ENCODE results near the gene REV3L. TPM values are rescaled to one million over a fixed set of nuclear protein-coding genes. Genes with fewer than 3 reads are reported as not detected.
"Not testable (repeated sequence)": the region's sequence is repeated elsewhere in the genome, so short reads cannot be mapped to it uniquely, and the experiment has no call there.

The REV3L gene
- total RNA-seq, 1 experiment from 2014 or later: 6.6 TPM

GRCh38 chr6:111507219-111507618 is 24.2 kb upstream of the REV3L start:
- H3K27me3 ChIP-seq, H3K36me3 ChIP-seq, H3K9me3 ChIP-seq, DNase-seq, H3K4me3 ChIP-seq: not testable (repeated sequence)

DNA sequence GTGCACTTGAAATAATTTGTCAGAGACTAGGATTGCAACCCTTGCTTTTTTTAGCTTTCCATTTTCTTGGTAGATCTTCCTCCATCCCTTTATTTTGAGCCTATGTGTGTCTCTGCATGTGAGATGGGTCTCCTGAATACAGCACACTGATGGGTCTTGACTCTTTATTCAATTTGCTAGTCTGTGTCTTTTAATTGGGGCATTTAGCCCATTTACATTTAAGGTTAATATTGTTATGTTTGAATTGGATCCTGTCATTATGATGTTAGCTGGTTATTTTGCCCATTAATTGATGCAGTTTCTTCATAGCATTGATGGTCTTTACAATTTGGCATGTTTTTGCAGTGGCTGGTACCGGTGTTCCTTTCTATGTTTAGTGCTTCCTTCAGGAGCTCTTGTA is 22.5 kb upstream of the REV3L start:
- not testable (repeated sequence) for H3K9me3 ChIP-seq, H3K4me3 ChIP-seq, H3K36me3 ChIP-seq, H3K27me3 ChIP-seq, DNase-seq

- DNase-seq: no peak
- no peaks in the 10 kb centered on the region for H3K27me3 ChIP-seq
- H3K36me3 ChIP-seq: no peaks in the 10 kb centered on the region
Measured at GRCh38 chr6:111503660-111504059, 20.6 kb upstream of the REV3L start.

DNA sequence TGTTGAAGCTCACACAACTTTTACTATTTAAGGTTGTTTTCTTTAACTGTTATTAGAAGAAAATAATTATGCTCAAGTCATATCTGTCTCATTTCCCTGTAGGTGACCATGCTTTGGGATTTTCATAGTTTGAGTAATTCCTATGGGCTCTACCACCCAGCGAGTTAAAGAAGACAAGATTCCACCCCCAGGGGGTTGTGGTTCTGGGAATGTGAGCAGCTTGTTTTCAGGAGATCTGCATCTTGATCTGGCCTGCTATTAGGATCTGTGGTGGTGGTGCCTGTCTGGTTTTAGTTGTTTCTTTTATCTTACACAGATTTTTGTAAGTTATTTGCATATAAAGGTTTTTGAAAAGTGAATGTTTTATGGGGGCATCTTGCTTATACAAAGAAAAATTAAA is 20.2 kb upstream of the REV3L start:
- Histone ChIP-seq H3K27me3 (no peaks in the 10 kb centered on the region), H3K4me3 (no peak overlapping the region), H3K9me3 (0 out of 2 replicates have a peak, but pooled peaks cover 2% of the 10 kb centered on the region), H3K36me3 (no peaks in the 10 kb centered on the region)
- DNase-seq: no peak

More at GRCh38 chr6:111503660-111504059, 20.6 kb upstream of the REV3L start:
- H3K4me3 ChIP-seq: no peak overlapping the region
- 0 out of 2 replicates have a peak, but pooled peaks cover 2% of the 10 kb centered on the region for H3K9me3 ChIP-seq

DNA sequence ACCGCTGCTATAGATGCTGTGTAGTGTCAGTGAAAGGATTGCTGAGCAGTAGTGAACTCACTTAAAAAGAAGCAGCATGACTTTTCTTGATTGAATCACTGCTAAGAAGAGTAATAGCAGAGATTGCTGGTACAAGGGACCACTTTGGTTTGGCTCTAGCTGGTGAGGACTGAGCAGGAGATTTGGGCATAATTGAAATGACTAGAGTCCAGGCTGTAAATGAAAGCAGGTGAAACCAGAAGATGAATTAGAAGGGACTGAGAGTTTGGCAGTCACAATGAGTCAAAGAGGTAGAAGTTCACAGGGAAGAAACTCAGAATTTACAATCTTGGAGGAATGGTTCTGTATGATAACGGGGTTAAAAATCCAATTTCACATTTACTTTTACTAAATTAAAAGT is 19.1 kb upstream of the REV3L start:
- Histone ChIP-seq H3K4me3 (no peak overlapping the region), H3K36me3 (no peaks in the 10 kb centered on the region), H3K9me3 (0 out of 2 replicates have a peak, but pooled peaks cover 2% of the 10 kb centered on the region), H3K27me3 (no peaks in the 10 kb centered on the region)
- no peak for DNase-seq

DNA sequence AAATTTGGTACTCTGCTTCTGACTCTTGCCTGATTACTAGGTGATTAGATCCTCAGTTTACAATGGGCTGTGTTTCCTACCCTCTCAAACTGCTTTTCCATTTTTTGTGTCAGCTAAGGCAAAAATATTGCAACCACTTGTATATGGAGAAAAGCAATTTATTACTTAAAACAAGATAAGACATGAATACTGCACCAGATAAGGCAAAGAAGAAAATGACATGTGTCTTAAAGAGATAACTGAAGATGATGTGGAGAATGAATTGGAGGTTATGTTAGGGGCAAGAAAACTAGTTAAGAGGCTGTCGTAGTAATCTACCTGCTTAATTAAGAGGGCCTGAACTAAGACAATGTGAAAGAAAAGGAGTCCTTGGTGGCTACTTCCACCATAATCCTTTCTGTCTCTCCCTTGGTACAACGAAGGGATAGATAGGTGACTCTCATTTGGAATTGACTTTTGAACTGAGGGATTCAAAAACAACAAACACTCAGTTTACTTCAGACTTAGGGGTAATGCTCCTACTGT is 16.3 kb upstream of the REV3L start:
- Histone ChIP-seq H3K27me3 (no peaks in the 10 kb centered on the region), H3K36me3 (no peaks in the 10 kb centered on the region), H3K9me3 (no peaks in the 10 kb centered on the region), H3K4me3 (no peak overlapping the region)
- DNase-seq: no peak

GRCh38 chr6:111494951-111495635 is 12.1 kb upstream of the REV3L start:
- Histone ChIP-seq H3K36me3 (no peaks in the 10 kb centered on the region), H3K27me3 (no peaks in the 10 kb centered on the region), H3K4me3 (no peak overlapping the region), H3K9me3 (no peaks in the 10 kb centered on the region)
- DNase-seq: no peak

GRCh38 chr6:111492499-111492898 is 9.5 kb upstream of the REV3L start:
- no peaks in the 10 kb centered on the region for H3K9me3 ChIP-seq
- H3K27me3 ChIP-seq: no peaks in the 10 kb centered on the region
- no peak overlapping the region for H3K4me3 ChIP-seq
- no peak for DNase-seq
- H3K36me3 ChIP-seq: no peaks in the 10 kb centered on the region

GRCh38 chr6:111490067-111490466 is 7.0 kb upstream of the REV3L start:
- H3K9me3 ChIP-seq: no peaks in the 10 kb centered on the region

DNA sequence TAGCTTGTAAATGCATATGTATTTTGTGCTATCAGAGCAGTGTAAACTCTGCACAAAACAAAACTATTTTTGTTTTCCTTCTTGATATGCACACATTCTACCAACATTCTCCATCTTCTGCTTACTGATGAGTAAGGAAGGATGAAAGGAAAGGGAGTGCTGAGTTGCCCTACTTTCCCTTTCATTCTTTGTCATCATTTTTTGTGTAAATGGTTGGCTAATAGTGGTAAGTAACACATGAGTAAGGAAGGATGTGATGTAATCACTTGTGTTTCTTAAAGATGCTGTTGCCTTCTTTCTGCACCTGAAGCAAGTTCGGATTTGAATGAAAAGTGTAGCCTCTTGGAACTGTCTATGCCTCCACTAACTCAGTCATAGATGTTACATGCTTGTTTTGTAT is 4.6 kb upstream of the REV3L start:
- Histone ChIP-seq H3K36me3 (no peaks in the 10 kb centered on the region), H3K9me3 (no peaks in the 10 kb centered on the region), H3K4me3 (no peak overlapping the region), H3K27me3 (no peaks in the 10 kb centered on the region)
- DNase-seq: no peak

More at GRCh38 chr6:111490067-111490466, 7.0 kb upstream of the REV3L start:
- DNase-seq: no peak
- Histone ChIP-seq H3K4me3 (no peak overlapping the region), H3K36me3 (no peaks in the 10 kb centered on the region), H3K27me3 (no peaks in the 10 kb centered on the region)

DNA sequence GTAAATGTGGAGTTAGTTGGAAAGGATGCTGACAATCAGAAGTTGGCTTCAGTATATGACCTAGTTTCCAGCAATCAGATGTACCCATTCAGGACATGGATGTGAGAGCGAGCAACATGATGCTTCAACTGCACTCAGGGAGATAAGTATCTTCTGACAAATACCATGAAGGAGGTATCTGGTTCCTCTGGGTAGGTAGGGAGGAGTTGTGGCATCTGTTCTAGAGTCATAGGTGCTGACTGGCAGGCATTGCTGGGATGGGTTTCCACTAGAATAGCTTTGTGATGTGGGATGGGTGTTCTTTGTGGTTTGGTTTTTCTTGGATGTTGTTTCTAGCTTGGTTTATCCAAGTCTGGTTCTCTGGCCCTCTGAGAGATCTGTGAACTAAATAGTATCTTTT is 3.9 kb upstream of the REV3L start:
- Histone ChIP-seq H3K36me3 (no peaks in the 10 kb centered on the region), H3K27me3 (no peaks in the 10 kb centered on the region), H3K9me3 (no peaks in the 10 kb centered on the region), H3K4me3 (no peak overlapping the region)
- no peak for DNase-seq

DNA sequence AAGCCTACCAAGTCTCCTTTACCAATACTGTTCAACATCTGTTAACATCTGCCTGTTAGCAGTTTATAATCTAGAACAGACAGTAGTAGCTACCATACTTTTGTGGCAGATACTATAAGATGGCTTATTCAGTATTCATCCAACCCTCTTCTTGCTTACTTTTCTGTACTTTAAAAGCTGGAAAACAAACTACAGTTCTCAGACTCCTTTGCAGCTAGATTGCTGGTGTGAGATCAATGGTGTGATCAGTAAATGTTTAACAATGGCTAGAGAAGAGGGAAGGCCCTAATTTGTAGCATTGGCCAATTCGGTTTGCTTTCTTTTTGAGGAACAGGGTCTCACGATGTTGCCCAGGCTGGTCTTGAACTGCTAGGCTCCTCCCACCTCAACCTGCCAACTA is 3.5 kb upstream of the REV3L start:
- H3K27me3 ChIP-seq: no peaks in the 10 kb centered on the region
- no peaks in the 10 kb centered on the region for H3K9me3 ChIP-seq
- H3K36me3 ChIP-seq: no peaks in the 10 kb centered on the region
- no peak for DNase-seq
- no peak overlapping the region for H3K4me3 ChIP-seq

DNA sequence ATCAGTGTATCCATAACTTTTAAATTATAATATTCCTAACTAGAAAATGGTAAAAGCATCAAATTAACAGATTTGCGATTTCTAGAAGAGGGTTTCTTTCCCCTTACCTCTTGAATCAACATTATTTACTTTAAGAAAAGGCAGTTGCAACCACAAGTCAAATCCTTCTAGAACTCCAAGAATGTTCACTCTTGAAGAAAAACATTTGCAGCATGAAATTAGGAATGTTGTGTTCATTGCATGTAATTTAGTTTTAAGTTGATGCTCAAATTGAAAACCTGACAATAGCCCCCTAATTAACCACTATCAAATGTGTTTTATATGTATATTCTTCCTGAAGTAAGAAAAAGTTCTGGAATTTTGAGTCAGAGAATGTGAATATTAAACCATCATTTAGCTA is 2.3 kb upstream of the REV3L start:
- Histone ChIP-seq H3K36me3 (no peaks in the 10 kb centered on the region), H3K27me3 (no peaks in the 10 kb centered on the region), H3K9me3 (no peaks in the 10 kb centered on the region), H3K4me3 (peak overlapping the region; percentile 83)
- no peak for DNase-seq

DNA sequence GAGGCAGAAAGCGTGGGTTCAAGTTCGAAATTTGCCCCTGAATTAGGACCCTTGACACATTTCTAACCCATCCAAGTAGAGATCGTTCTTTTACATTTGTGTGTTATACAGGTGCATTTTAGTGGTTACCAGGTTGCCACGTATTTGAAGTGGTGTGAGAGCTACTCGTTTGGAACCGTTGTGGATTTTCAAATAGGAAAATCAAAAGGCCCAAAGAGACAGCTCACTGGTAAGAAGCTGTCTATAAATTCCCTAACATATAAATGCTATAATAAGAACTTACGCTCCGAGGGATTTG is 1.6 kb upstream of the REV3L start:
- no peaks in the 10 kb centered on the region for H3K36me3 ChIP-seq
- no peaks in the 10 kb centered on the region for H3K27me3 ChIP-seq
- DNase-seq: no peak
- H3K9me3 ChIP-seq: no peaks in the 10 kb centered on the region
- peak overlapping the region; percentile 83 for H3K4me3 ChIP-seq

DNA sequence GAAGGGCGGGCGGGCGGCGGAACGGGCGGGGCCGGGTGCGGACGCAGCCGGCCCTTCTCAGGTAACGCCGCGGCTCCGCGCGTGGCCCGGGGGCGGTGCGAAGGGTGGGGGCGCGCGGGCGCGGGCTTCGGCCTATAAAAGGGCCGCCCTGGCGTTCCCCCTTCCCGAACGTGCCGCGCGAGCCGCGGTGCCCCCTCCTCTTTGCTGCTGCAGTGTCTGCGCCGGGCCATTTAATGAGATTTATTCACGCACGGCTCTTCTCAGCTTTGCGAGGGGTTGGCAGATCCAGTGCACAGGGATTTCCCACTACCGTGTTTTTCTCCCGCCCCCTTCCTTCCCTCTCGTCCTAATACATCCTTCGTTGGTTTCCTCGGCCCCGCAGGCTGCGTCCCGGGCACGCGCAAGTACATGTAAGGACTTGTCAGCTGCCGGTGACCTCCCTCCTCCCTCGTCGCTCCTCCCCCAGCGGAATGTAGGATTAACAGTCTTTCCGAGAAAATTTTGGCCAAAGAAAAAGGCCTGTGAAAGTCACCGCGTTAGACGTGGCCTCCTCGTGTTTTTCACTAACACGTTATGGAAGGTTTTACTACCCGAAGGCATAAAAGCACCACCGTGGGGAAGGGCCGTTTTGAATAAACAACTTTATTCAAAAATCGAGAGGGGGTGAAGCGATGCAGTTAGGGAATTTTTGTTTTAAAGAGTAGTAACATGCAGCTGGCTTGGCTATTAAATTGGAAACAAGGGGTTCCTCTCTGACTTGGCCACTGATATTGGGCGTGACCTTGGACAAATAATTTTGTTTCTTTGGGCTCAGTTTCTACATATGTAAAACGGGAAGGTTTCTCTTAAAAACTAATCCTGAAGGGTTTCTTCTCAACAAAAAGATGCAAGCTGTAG is 966 bp upstream of the REV3L start:
- no peaks in the 10 kb centered on the region for H3K36me3 ChIP-seq
- H3K4me3 ChIP-seq: peak overlapping the region; percentile 83
- H3K9me3 ChIP-seq: no peaks in the 10 kb centered on the region
- no peaks in the 10 kb centered on the region for H3K27me3 ChIP-seq
- peak; percentile 97 for DNase-seq

GRCh38 chr6:111482188-111482958 is 645 bp downstream of the REV3L start:
- Histone ChIP-seq H3K27me3 (no peaks in the 10 kb centered on the region), H3K36me3 (no peaks in the 10 kb centered on the region), H3K9me3 (no peaks in the 10 kb centered on the region), H3K4me3 (peak overlapping the region; percentile 83)
- peak; percentile 61 for DNase-seq

DNA sequence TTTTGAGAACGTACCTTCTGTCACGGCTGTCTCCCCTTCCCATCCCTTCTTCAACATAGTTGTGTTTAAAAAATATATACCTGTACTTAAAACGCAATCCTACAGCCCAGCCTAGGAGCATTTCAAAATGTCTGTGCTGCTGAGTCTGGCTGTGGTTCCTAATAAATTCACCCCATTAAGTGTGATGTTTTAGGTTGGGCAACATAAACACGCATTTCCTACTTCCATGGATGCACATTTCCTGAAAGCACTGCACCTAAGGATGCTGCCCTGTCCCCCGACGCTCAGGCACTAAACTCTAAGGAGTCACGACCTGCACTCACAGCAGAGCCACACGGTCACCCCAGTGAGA is 1.2 kb downstream of the REV3L start:
- Histone ChIP-seq H3K27me3 (no peaks in the 10 kb centered on the region), H3K36me3 (no peaks in the 10 kb centered on the region), H3K4me3 (peak overlapping the region; percentile 83), H3K9me3 (no peaks in the 10 kb centered on the region)
- DNase-seq: no peak
